HepG2 (cell line): Measurements from ENCODE around the gene NFIL3. TPM values are rescaled to one million over a fixed set of nuclear protein-coding genes. Genes with fewer than 3 reads are reported as not detected.

Source experiments
- ATAC-seq: fragments of 200-7000 bp; cut with Tn5 transposase; 3 replicates; pipeline ENCODE4 v1.9.1; 2020; ENCODE audit warnings: mild to moderate bottlenecking, moderate library complexity
- BruUV-seq: library from RNA; stranded (reverse); fragments of 400-500 nt; replicated peaks from 2 replicates; lab custom pipeline; 2021; lab: Mats Ljungman, UMichigan
- CTCF ChIA-PET: fragments of 300-600 bp; formaldehyde crosslinking; extraction: SDS; loops from one replicate; lab custom pipeline; 2021; ENCODE audit warnings: low total read pairs, inconsistent platforms, low intra/inter-chr PET ratio; lab: Yijun Ruan, JAX
- POLR2A ChIA-PET: fragments of 350-600 bp; sonication (Branson Sonifier 250); formaldehyde crosslinking; loops from one replicate; lab custom pipeline; 2020; ENCODE audit warnings: antibody characterized with exemption, inconsistent platforms; lab: Yijun Ruan, JAX
- DNase-seq: peaks from one replicate; pipeline ENCODE4 v3.0.0-alpha.2; 2015; ENCODE audit warnings: low spot score
- FAIRE-seq: peaks from 3 replicates; lab custom pipeline; 2011; peaks lifted over from hg19 to GRCh38; lab: Jason Lieb, UNC
- H2AFZ ChIP-seq: one replicate; pipeline ENCODE4 v1.6.1; 2011; ENCODE audit warnings: low read length, inconsistent platforms
- H3K27ac ChIP-seq: fragments of 300-600 bp; 3 replicates; pipeline ENCODE4 v1.8.0; 2011; ENCODE audit warnings: mixed run types, mild to moderate bottlenecking, mixed read lengths, low read length, inconsistent platforms; ENCODE audit not compliant: insufficient read depth; ENCODE audit errors: extremely low read length
- H3K27me3 ChIP-seq, 2 experiments: fragments of 200-600 bp in 1 of 2; 2 replicates in 1 of 2; 3 replicates in 1 of 2; pipeline versions ENCODE4 v1.6.0 to v1.8.0; 2011; ENCODE audit warnings: low read length in 2 of 2, mild to moderate bottlenecking in 2 of 2, moderate library complexity in 2 of 2, inconsistent platforms in 1 of 2; ENCODE audit not compliant: insufficient read depth in 2 of 2, control insufficient read depth in 1 of 2
- H3K36me3 ChIP-seq, 2 experiments: fragments of 200-600 bp in 1 of 2; replicated peaks in 1 of 2; 2 replicates in 1 of 2; 3 replicates in 1 of 2; pipeline versions ENCODE4 v1.5.1 to v1.8.0; 2011; ENCODE audit warnings: low read length in 2 of 2, inconsistent platforms in 1 of 2; ENCODE audit not compliant: insufficient read depth in 2 of 2, control insufficient read depth in 1 of 2
- H3K4me1 ChIP-seq: 2 replicates; pipeline ENCODE4 v1.5.1; 2012; ENCODE audit warnings: low read length, inconsistent platforms; ENCODE audit not compliant: insufficient read depth
- H3K4me2 ChIP-seq: 2 replicates; pipeline ENCODE4 v1.6.0; 2011; ENCODE audit warnings: low read depth, low read length, inconsistent platforms
- H3K4me3 ChIP-seq, 3 experiments: fragments of 200-600 bp in 1 of 3; sonication (generic), shearing (Covaris generic) in 1 of 3; replicated peaks in 1 of 3; 2 replicates each; pipeline ENCODE4 v1.5.1; 2011 to 2016; ENCODE audit warnings: low read length in 3 of 3, inconsistent platforms in 2 of 3, low read depth in 2 of 3, mild to moderate bottlenecking in 2 of 3, control low read depth in 1 of 3, mixed read lengths in 1 of 3; ENCODE audit not compliant: insufficient read depth in 1 of 3
- H3K79me2 ChIP-seq: one replicate; pipeline ENCODE4 v1.6.1; 2011; ENCODE audit warnings: low read length, inconsistent platforms; ENCODE audit not compliant: insufficient read depth
- H3K9ac ChIP-seq: 2 replicates; pipeline ENCODE4 v1.6.0; 2011; ENCODE audit warnings: mild to moderate bottlenecking, low read depth, low read length, inconsistent platforms; ENCODE audit not compliant: insufficient read depth
- H3K9me3 ChIP-seq: 2 replicates; pipeline ENCODE4 v1.5.1; 2012; ENCODE audit warnings: mild to moderate bottlenecking, low read length
- H4K20me1 ChIP-seq: 2 replicates; pipeline ENCODE4 v1.6.0; 2011; ENCODE audit warnings: inconsistent platforms, mild to moderate bottlenecking, low read length, moderate library complexity; ENCODE audit not compliant: insufficient read depth
- BCL6 ChIP-seq: IDR thresholded peaks from 2 replicates; pipeline ENCODE4 v1.6.1; 2016; ENCODE audit warnings: missing genetic modification reagents, missing compliant biosample characterization
- ESRRA ChIP-seq: sonication (generic); formaldehyde crosslinking; IDR thresholded peaks from 2 replicates; pipeline ENCODE4 v1.5.1; 2020; ENCODE audit warnings: mild to moderate bottlenecking, low read depth, missing genetic modification reagents
- GATA4 ChIP-seq: sonication (generic); IDR thresholded peaks from 2 replicates; pipeline ENCODE4 v1.6.1; 2016; ENCODE audit warnings: antibody characterized with exemption, low read depth, borderline replicate concordance
- ISL2 ChIP-seq: sonication (generic); formaldehyde crosslinking; IDR thresholded peaks from 2 replicates; pipeline ENCODE4 v1.5.0; 2020; ENCODE audit warnings: missing genetic modification reagents
- KAT8 ChIP-seq: IDR thresholded peaks from 2 replicates; pipeline ENCODE4 v1.6.1; 2016; ENCODE audit warnings: missing genetic modification reagents, missing compliant biosample characterization
- PCBP1 ChIP-seq: fragments of 200-400 bp; formaldehyde crosslinking; IDR thresholded peaks from 2 replicates; pipeline ENCODE4 v1.6.1; 2017; ENCODE audit warnings: mild to moderate bottlenecking, low read depth, low read length, borderline replicate concordance
- POLR2AphosphoS5 ChIP-seq: IDR thresholded peaks from 2 replicates; pipeline ENCODE4 v1.6.1; 2012; ENCODE audit warnings: low read depth, low read length
- SMYD3 ChIP-seq: sonication (generic); formaldehyde crosslinking; IDR thresholded peaks from 2 replicates; pipeline ENCODE4 v1.8.1; 2023; ENCODE audit warnings: mild to moderate bottlenecking, missing genetic modification reagents
- YY1 ChIP-seq: IDR thresholded peaks from 2 replicates; pipeline ENCODE4 v1.6.1; 2011; ENCODE audit warnings: low read length, low read depth, moderate library complexity, mild to moderate bottlenecking; ENCODE audit not compliant: insufficient read depth, insufficient replicate concordance
- ZNF850 ChIP-seq: sonication (generic); formaldehyde crosslinking; conservative IDR thresholded peaks from 2 replicates; pipeline ENCODE4 v1.9.0; 2021; ENCODE audit warnings: mild to moderate bottlenecking, missing genetic modification reagents
- WGBS: methylation state at CpG from one replicate; pipeline ENCODE4 v1.1.6; 2017; ENCODE audit warnings: low lambda C conversion rate; 5-methylcytosine and 5-hydroxymethylcytosine counted together
- in situ Hi-C: cut with HindIII; loops from 2 replicates; pipeline ENCODE4 v1.10.0; 2017; ENCODE audit warnings: low pct_unique_long_range_greater_than_20kb; ENCODE audit not compliant: extremely low pct_ligation_motif_present
- intact Hi-C: fragments of 100-400 bp; cut with micrococcal nuclease; formaldehyde crosslinking; loops from one replicate; pipeline ENCODE4 v1.10.0; 2022; ENCODE audit not compliant: unreplicated experiment
- polyA plus RNA-seq, 8 experiments: library from polyadenylated mRNA; depleted of rRNA in 3 of 8; stranded (reverse) in 7 of 8; unstranded in 1 of 8; fragments of >200 nt; fragmentation: Illumina TruSeq in 4 of 8; extraction: Trizol in 4 of 8; gene quantifications; 2 replicates each; pipeline versions ENCODE4 v1.2.1 to v1.2.3, GENCODE V29; 2011 to 2016; ENCODE audit warnings: low read depth in 4 of 8, missing spikeins in 1 of 8, mixed read lengths in 1 of 8; ENCODE audit not compliant: insufficient read depth in 1 of 8
- total RNA-seq, 5 experiments: library from RNA; depleted of rRNA; stranded (reverse); fragments of >200 nt; fragmentation: Illumina TruSeq; extraction: Trizol; gene quantifications; 2 replicates each; pipeline ENCODE4 v1.2.3, GENCODE V29; 2016; ENCODE audit warnings: low read depth in 1 of 5

Gene NFIL3
- total and polyA plus RNA-seq, 2 of the 13 experiments (the other 11 are each of a cell fraction or from before 2014, with no cell fraction given), result 46.6 to 54.2 TPM

GRCh38 chr9:91451431-91452270, 28.0 kb upstream of the NFIL3 start:
- H3K36me3 ChIP-seq, result no peaks in the 10 kb centered on the region
- in situ Hi-C loops (no loop called here), intact Hi-C loops (no loop called here)
- ATAC-seq (no peak), FAIRE-seq (no peak), DNase-seq (no peak)
- no peak overlapping the region for H3K9ac ChIP-seq
- no peaks in the 10 kb centered on the region for H3K27me3 ChIP-seq
- POLR2A ChIA-PET, result no interaction called here
- no TSS peak for BruUV-seq
- H3K27ac ChIP-seq, result no peak overlapping the region
- H3K9me3 ChIP-seq, result no peaks in the 10 kb centered on the region
- H3K4me3 ChIP-seq, result no peak overlapping the region
- CTCF ChIA-PET, result no interaction called here
- no peak for TF ChIP-seq KAT8 (CRISPR knock-in tag)
- TF ChIP-seq POLR2AphosphoS5, result no peak
- no peak for TF ChIP-seq PCBP1
- no peak for TF ChIP-seq ESRRA (CRISPR knock-in tag)
- no peak for TF ChIP-seq SMYD3 (CRISPR knock-in tag)
- TF ChIP-seq GATA4, result no peak
- no peak for TF ChIP-seq ZNF850
- no peak for TF ChIP-seq ISL2
- TF ChIP-seq YY1, result no peak
- TF ChIP-seq BCL6 (CRISPR knock-in tag), result no peak
- no peak overlapping the region for H3K4me2 ChIP-seq
- no peaks in the 10 kb centered on the region for H3K4me1 ChIP-seq
- H2AFZ ChIP-seq, result no peak overlapping the region
- no peaks in the 10 kb centered on the region for H3K79me2 ChIP-seq
- no peaks in the 10 kb centered on the region for H4K20me1 ChIP-seq
- 0% methylated on average over 2 of the region's 2 CpGs for WGBS
